GM19238 (cell line): Measurements from ENCODE around the gene MEIS1.

Source experiments
- DNase-seq: peaks from one replicate; pipeline ENCODE4 v3.0.0; 2011; ENCODE audit warnings: low spot score; ENCODE audit not compliant: insufficient read length

MEIS1 gene

GRCh38 chr2:66579186-66580126, 144.5 kb downstream of the MEIS1 start:
- DNase-seq = no peak

DNA sequence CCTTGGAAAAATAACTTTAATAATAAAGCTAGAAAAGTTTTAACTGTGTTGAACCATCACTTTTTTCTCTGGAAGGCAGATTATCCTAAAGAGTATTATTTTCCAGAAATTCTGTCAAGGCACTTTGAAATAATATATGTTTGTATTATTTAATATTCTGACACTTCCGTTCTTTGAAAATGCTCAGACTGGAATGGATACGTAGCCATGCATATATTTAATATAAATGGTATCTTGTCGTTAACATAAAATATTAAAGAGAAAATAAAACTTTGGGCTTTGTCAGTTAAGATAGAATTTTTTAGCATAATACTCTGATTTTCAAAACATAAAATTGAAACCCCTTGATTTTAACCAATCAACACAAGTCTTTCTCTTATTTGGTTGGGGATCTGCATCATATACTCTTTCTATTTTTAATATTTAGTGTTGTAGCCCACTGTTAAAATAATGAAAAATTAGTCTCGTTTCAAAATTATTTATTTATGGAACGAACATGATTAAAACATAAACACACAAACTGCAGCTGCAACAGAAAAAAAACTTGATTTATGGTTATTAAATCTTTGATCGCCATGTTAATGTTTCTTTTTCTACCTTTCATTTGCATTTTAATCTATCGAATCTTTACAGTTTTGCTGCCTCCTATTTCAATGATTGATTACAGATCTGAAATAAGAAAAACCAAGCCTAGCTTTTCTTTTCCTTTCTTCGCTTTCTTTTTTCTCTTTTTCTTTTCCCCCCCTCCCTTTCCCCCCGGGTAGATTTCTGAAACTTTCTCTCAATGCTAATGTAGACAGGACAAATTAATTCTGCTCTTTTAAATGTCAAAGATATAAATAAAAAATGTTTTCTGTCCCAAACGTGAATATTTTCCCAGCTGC, 145.5 kb downstream of the MEIS1 start:
- DNase-seq = no peak

DNA sequence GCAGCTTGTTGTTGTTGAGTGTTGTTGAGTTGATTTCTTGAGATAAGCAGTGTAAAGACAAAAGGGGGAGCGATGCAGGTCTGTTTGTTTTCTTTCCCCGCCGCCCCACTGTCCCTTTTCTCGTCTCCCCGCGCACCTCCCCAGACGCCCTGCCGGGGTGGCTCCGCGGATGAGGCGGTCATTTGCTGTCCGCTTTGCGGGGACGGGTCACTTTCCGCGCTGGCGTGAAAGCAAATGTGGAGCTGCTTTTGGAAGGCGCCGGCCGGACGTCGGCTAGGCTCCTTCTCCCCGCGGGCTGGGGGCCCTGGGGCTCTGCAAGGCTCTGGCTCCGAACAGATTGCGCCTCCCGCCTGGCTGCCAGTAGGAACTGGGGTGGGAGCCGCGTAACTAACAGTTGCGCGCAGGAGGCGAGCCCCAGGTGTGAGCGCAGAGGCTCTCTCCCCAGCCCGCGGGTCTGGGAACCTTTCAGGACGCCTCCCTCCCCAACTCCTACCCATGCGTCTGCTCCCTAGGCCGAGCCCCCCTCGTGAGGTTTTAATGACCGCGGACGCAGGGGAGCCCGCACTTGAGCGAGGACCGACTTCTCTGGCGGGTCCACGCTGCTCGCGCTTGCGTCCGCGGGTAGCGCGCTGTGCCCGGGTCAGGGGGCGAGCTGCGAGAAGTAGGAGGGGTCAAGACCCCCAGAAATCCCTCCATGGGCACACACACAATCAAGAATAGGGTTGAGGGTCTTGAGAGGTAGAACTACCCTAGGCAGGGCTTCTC, 146.6 kb downstream of the MEIS1 start:
- no peak for DNase-seq

- no peak for DNase-seq
Measured at GRCh38 chr2:66582104-66582986, 147.4 kb downstream of the MEIS1 start.

DNA sequence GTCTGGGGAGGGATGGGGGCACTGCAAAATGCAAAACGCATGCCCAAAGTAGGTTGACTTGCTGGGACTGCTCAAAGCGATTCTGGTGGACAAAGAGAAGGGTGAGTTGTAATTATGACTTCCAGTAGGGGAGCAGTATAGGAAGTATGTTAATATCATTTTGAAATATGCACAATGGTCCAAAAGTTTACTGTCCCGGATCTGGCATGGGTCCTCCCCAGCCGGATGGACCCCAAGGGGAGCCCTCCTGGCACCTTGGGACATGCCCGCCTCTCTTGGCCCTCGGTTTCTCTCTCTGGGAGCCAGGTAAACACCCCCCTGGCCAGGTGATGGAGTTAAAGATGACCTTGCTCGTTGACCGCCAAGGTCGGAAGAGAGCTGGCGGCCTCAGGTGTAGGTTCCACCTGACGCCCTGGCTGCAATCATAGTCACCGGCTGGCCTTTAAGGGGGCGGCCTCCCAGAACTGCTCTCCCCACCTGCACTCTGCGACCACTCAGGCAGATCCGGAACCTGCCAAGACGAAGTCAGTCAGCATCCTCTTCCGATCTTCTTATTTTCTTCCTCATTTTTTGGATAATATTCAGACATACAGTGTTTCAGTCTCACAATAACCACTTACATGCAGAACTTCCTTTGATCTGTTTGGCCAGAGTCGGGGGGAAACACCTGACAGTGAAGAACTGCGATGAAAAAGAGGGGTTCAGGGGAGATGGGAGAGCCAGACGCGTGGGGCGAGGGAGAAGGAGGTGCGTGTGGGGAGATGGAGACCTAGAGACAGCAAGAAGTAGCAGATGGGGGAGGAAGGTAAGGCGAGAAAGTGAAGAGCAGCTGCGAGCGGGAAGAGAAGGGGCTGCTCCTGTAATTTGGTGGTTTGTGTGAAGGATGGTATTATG, 148.3 kb downstream of the MEIS1 start:
- no peak for DNase-seq

DNA sequence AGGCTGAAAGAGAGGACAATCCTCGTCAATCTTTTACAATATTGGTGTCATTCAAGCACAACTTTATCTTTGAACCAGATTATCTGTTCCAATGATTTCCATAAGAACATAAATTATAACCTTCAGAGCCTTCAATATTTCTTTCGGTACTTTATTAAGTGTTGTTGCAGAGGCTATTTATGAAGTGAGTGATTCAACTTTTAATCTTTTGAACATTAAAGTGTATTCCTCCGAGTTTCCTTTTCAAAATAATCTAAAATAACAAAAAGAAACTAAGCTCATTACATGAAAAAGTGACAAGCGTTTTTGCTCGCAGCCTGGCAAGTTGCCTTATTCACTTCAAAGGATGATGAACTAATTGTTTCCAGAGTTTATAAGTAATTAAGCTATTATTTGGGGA, 149.0 kb downstream of the MEIS1 start:
- no peak for DNase-seq

DNA sequence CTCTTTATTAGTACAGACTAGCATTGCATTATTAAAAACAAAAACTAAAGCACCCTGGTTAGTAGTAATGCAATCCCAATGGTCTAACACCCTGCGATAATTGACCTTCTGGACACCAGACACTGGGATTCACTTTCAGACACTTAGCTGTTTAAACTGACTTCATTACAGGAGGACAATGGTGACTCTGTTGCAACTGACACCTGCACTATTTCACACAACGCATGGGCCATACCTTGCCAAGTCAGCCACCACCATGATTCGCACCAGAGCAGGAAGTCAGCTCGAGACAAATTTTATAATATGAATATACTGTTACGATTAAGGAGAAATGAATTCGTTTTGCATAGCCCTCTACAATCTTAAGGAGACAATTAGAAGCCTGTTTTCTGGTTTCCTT, 150.7 kb downstream of the MEIS1 start:
- DNase-seq = no peak

- DNase-seq = no peak
Measured at GRCh38 chr2:66587216-66587615, 152.3 kb downstream of the MEIS1 start.

DNA sequence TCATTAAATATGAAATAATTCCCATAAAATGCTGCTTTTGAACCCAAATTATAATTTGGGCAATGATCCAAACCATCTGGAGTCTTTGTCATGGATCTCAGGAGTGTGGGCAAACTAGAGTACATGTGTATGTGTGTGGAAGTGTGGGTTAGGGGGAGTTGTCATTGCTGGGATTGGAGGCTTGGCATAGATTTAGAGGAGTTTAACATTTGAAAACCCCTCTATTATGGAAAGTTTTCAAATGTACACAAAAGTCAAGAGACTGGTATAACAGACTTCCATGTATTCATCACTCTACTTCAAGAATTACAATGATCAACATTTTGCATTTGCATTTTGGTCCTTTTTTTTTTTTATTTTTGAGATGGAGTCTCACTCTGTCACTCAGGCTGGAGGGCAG, 159.1 kb downstream of the MEIS1 start:
- DNase-seq = no peak

GRCh38 chr2:66595556-66595955, 160.6 kb downstream of the MEIS1 start:
- DNase-seq = no peak

GRCh38 chr2:66596256-66596655, 161.3 kb downstream of the MEIS1 start:
- DNase-seq = no peak

DNA sequence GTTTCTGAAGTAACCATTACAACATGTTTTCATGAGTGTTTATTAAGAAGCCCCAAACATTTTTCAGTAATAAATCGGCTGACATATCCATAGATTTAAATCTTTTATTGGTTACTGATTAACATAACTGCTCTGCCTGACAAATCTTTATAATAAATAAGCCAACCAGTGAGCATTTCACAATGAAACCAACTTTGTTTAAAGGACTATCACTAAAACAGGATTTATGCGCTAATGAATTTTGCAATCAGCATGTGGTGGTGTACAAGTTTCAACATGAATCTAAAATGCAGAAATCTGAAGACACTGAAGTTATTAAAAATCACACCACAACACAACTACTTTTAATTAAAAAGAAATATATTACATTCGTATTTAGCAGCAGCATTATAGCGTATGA, 166.7 kb downstream of the MEIS1 start:
- DNase-seq = no peak

- no peak for DNase-seq
Measured at GRCh38 chr2:66602341-66602740, 167.4 kb downstream of the MEIS1 start.

- no peak for DNase-seq
Measured at GRCh38 chr2:66604326-66604725, 169.4 kb downstream of the MEIS1 start.

GRCh38 chr2:66604976-66605375, 170.1 kb downstream of the MEIS1 start:
- no peak for DNase-seq

DNA sequence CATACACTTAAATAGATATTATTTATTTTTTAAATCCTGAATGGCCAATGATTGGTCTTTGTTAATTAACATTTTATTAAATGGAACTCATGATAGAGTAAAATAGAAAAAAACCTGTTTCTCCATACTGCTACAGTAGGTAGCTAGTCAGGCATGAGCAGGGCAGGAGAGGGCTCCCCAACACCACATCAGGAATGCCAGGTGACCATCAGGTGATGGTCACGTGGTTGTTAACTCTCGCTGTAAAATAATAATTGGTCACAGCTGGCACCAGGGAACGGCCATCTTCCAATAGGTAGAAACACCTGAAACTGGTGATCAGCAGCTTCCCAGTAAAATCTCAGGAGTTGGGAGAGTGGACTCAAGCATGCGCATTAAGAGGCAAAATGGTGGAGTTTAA, 172.2 kb downstream of the MEIS1 start:
- no peak for DNase-seq
